ENCODE measurements around the gene RPS3A.

DNA sequence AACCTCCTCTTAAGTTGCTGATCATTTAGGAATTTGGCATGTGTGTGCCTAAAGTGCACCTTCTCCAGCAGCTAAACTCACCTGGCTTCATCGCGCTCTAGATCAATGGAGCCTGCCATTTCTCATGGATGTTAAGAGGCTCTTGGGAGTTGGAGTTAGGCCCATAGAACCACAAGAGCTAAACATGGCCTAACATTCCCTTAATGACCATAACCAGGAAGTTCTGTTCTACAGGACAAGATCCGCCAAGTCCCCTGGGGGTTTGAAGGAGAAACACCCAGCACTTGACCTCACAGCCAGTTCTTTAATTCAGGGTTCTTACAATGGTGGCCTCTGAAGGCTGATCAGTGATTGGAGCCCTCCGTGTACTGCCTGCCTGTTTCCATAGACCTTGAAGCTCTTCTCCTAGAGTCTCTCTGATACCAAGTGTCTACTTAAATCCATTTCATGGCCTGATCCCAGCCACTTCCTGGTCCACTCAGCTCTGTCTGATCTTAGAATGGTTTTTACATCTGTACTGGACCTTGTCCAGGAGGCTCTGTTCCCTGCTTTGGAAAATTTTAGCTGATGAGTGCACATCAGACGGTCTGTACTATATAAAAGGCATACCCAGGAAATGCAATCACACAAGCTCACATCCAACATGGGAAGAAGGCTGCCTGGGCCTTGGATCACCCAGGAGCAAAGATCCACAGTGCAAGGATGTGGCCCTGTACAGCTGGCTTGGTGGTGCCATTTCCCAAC lies 45.1 kb downstream of the RPS3A start:
- TF ChIP-seq POLR2A (IDR thresholded peaks at IDR 0.05; ENCODE audit: low read depth, low read length) (no peak), PAX5 (IDR thresholded peaks at IDR 0.05; ENCODE audit: insufficient read depth, low read length, severe bottlenecking) (no peak), SPI1 (IDR thresholded peaks at IDR 0.05; ENCODE audit: low read depth, low read length) (no peak), TAF1 (IDR thresholded peaks at IDR 0.05; ENCODE audit: low read depth, low read length) (no peak), POLR2AphosphoS5 (IDR thresholded peaks at IDR 0.05; ENCODE audit: low read depth, low read length) (no peak)

All from GM12891 (cell line).